Measurements from ENCODE around the gene AFAP1. TPM values are rescaled to one million over a fixed set of nuclear protein-coding genes. Genes with fewer than 3 reads are reported as not detected.

AFAP1 gene
- total RNA-seq, 2 experiments from 2014 or later = 7.1 to 7.9 TPM

- Mint-ChIP-seq H3K27ac (no peak overlapping the region), H3K27me3 (no peaks in the 10 kb centered on the region), H3K36me3 (ENCODE audit: low read depth) (peaks cover 5% of the 10 kb centered on the region), H3K4me3 (no peak overlapping the region), H3K4me1 (peaks cover 21% of the 10 kb centered on the region), H3K9me3 (no peaks in the 10 kb centered on the region)
- ChIA-PET CTCF (interaction anchor here (0.6 to 2.1 kb wide), 12 partner anchors 10 to 40 kb away, joined by 3 to 8 read pairs (median 3); no protein-coding TSS in a partner anchor), POLR2A (no interaction called here)
- DNase-seq = peak; percentile 65
Measured at GRCh38 chr4:7843831-7844593, 95.6 kb downstream of the AFAP1 start.

- no peaks in the 10 kb centered on the region for H3K9me3 Mint-ChIP-seq
- CTCF ChIA-PET = interaction anchor here (0.9 to 2.1 kb wide), 4 partner anchors 9 to 143 kb away, joined by 3 to 8 read pairs (median 4); no protein-coding TSS in a partner anchor
- H3K4me1 Mint-ChIP-seq = peaks cover 16% of the 10 kb centered on the region
- no peak overlapping the region for H3K27ac Mint-ChIP-seq
- POLR2A ChIA-PET = no interaction called here
- no peak for DNase-seq
- H3K4me3 Mint-ChIP-seq = no peak overlapping the region
- no peaks in the 10 kb centered on the region for H3K27me3 Mint-ChIP-seq
- peaks cover 3% of the 10 kb centered on the region for H3K36me3 Mint-ChIP-seq (ENCODE audit: low read depth)
Measured at GRCh38 chr4:7842384-7843279, 97.0 kb downstream of the AFAP1 start.

GRCh38 chr4:7841894-7842293 lies 97.8 kb downstream of the AFAP1 start:
- no peaks in the 10 kb centered on the region for H3K27me3 Mint-ChIP-seq
- no peak for DNase-seq
- POLR2A ChIA-PET = no interaction called here

GRCh38 chr4:7841071-7841470 lies 98.6 kb downstream of the AFAP1 start:
- peaks cover 6% of the 10 kb centered on the region for H3K36me3 Mint-ChIP-seq (ENCODE audit: low read depth)
- H3K4me1 Mint-ChIP-seq = peaks cover 18% of the 10 kb centered on the region
- H3K27ac Mint-ChIP-seq = no peak overlapping the region
- ChIA-PET POLR2A (no interaction called here), CTCF (no interaction called here)
- no peaks in the 10 kb centered on the region for H3K9me3 Mint-ChIP-seq
- H3K27me3 Mint-ChIP-seq = no peaks in the 10 kb centered on the region
- no peak for DNase-seq
- H3K4me3 Mint-ChIP-seq = no peak overlapping the region

More at GRCh38 chr4:7841894-7842293, 97.8 kb downstream of the AFAP1 start:
- no peak overlapping the region for H3K4me3 Mint-ChIP-seq
- H3K4me1 Mint-ChIP-seq = peaks cover 18% of the 10 kb centered on the region
- no peaks in the 10 kb centered on the region for H3K9me3 Mint-ChIP-seq
- H3K36me3 Mint-ChIP-seq (ENCODE audit: low read depth) = peaks cover 6% of the 10 kb centered on the region
- CTCF ChIA-PET = no interaction called here
- H3K27ac Mint-ChIP-seq = no peak overlapping the region

GRCh38 chr4:7839856-7840255 lies 99.8 kb downstream of the AFAP1 start:
- CTCF ChIA-PET = no interaction called here

GRCh38 chr4:7838136-7838782 lies 101.4 kb downstream of the AFAP1 start:
- Mint-ChIP-seq H3K4me3 (no peak overlapping the region), H3K27me3 (no peaks in the 10 kb centered on the region), H3K4me1 (peaks cover 3% of the 10 kb centered on the region), H3K27ac (no peak overlapping the region), H3K9me3 (no peaks in the 10 kb centered on the region), H3K36me3 (ENCODE audit: low read depth) (peaks cover 10% of the 10 kb centered on the region)
- CTCF ChIA-PET = interaction anchor here (0.9 to 1.0 kb wide), 2 partner anchors 10 to 16 kb away, joined by 3 read pairs; no protein-coding TSS in a partner anchor
- DNase-seq = no peak
- POLR2A ChIA-PET = no interaction called here

More at GRCh38 chr4:7839856-7840255, 99.8 kb downstream of the AFAP1 start:
- Mint-ChIP-seq H3K9me3 (no peaks in the 10 kb centered on the region), H3K27ac (no peak overlapping the region), H3K27me3 (no peaks in the 10 kb centered on the region), H3K4me3 (no peak overlapping the region), H3K4me1 (peaks cover 15% of the 10 kb centered on the region), H3K36me3 (ENCODE audit: low read depth) (peaks cover 6% of the 10 kb centered on the region)
- no peak for DNase-seq
- POLR2A ChIA-PET = no interaction called here

DNA sequence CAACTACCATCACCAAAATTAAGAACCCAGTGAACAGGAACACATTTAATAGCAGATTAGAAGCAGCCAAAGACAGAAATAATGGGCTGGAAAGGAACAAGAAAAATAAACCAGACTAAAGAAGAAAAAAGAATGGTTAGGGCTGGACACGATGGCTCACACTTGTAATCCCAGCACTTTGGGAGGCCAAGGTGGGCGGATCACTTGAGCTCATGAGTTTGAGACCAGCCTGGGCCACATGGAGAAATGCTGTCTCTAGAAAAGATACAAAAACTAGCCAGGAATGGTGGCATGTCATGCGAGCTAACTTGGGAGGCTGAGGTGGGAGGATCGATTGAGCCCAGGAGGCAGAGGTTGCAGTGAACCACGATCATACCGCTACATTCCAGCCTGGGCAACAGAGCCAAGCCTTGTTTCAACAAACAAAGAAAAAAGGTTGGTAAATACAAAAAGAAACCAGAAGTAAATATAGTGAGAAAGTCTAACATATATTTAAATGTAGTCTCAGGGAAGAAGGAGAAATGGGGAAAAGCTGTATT lies 102.0 kb downstream of the AFAP1 start:
- no peaks in the 10 kb centered on the region for H3K9me3 Mint-ChIP-seq
- no peak overlapping the region for H3K4me3 Mint-ChIP-seq
- peaks cover 8% of the 10 kb centered on the region for H3K36me3 Mint-ChIP-seq (ENCODE audit: low read depth)
- DNase-seq = no peak
- POLR2A ChIA-PET = interaction anchor here (0.5 kb wide), 1 partner anchor 29 kb away, joined by 3 read pairs; no protein-coding TSS in a partner anchor
- H3K4me1 Mint-ChIP-seq = peaks cover 3% of the 10 kb centered on the region
- CTCF ChIA-PET = interaction anchor here (1.0 kb wide), 1 partner anchor 17 kb away, joined by 3 read pairs; no protein-coding TSS in a partner anchor
- no peak overlapping the region for H3K27ac Mint-ChIP-seq
- H3K27me3 Mint-ChIP-seq = no peaks in the 10 kb centered on the region

GRCh38 chr4:7831858-7832730 lies 107.6 kb downstream of the AFAP1 start:
- Mint-ChIP-seq H3K4me1 (peaks cover 43% of the 10 kb centered on the region), H3K27ac (no peak overlapping the region), H3K9me3 (peaks cover 7% of the 10 kb centered on the region), H3K36me3 (ENCODE audit: low read depth) (peaks cover 14% of the 10 kb centered on the region), H3K27me3 (no peaks in the 10 kb centered on the region), H3K4me3 (no peak overlapping the region)
- CTCF ChIA-PET = interaction anchor here (0.6 to 2.5 kb wide), 6 partner anchors 11 to 1248 kb away, joined by 3 to 8 read pairs (median 4); no protein-coding TSS in a partner anchor
- DNase-seq = no peak
- POLR2A ChIA-PET = no interaction called here

- DNase-seq = no peak
- peaks cover 21% of the 10 kb centered on the region for H3K36me3 Mint-ChIP-seq (ENCODE audit: low read depth)
- peaks cover 50% of the 10 kb centered on the region for H3K4me1 Mint-ChIP-seq
- ChIA-PET CTCF (interaction anchor here (0.6 to 1.2 kb wide), 4 partner anchors 11 to 1247 kb away, joined by 3 to 5 read pairs (median 3); no protein-coding TSS in a partner anchor), POLR2A (no interaction called here)
- H3K9me3 Mint-ChIP-seq = peaks cover 10% of the 10 kb centered on the region
- no peaks in the 10 kb centered on the region for H3K27me3 Mint-ChIP-seq
- peak overlapping the region; percentile 19 for H3K4me3 Mint-ChIP-seq
- H3K27ac Mint-ChIP-seq = peak overlapping the region; percentile 38
Measured at GRCh38 chr4:7831330-7831729, 108.3 kb downstream of the AFAP1 start.

DNA sequence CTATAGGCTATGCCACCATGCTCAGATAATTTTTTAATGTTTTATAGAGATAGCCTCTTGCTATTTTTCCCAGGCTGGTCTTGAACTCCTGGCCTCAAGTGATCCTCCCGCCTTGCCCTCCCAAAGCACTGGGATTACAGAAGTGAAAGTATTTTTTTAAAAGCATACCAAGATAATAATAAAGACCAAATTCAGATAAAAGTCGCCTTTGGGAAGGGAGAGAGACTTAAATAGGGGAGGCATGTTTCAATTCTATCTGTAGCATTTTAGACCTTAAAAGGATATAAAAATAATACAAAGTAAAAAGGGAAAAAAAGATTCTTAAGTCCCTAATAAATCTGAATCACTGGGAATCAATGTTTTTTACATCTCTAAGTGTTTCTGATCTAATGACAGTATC lies 108.9 kb downstream of the AFAP1 start:
- Mint-ChIP-seq H3K9me3 (peaks cover 10% of the 10 kb centered on the region), H3K36me3 (ENCODE audit: low read depth) (peaks cover 23% of the 10 kb centered on the region), H3K27ac (no peak overlapping the region), H3K4me1 (peaks cover 52% of the 10 kb centered on the region), H3K27me3 (no peaks in the 10 kb centered on the region), H3K4me3 (no peak overlapping the region)
- CTCF ChIA-PET = interaction anchor here (1.2 kb wide), 1 partner anchor 13 kb away, joined by 3 read pairs; no protein-coding TSS in a partner anchor
- POLR2A ChIA-PET = no interaction called here
- DNase-seq = no peak

DNA sequence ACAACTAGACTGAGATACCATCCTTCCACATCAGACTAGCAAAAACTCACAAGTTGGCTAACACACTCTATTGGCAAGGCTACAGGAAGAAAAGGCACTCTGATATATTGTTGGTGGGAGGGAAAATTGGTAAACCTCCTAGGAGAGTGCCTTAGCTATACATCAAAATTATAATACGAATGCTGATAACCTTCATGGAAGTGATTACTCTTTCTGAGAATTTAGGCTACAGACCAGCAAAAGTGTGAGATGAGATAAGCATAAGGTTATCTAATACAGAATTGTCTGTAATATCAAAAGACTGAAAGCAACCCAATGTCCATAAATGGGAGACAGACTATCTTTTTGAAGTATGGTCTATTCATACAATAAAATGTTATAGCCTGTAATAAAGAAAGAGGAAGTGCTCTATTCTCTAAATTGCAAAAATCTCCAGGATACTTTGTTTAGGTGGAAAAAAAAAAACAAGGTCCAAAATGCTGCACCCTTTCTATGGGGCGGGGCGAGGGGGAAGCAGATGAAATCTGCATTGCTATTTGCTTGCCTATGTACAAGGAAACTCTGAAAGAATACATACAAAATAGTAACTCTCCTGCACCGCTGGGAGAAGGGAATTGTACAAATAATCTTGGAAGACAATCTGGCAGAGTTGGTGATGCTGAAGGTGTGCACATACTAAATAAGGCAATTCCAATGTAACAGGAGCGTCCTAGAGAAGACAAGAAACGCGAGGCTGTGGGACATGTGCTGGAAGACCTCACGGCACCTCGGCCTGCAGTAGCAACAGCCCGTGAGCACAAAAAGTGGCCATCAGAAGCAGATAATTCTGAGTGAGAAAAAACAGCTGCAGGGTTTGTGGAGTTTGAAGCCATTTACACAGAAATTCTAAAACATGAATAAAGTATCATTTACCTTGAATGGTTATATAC lies 109.7 kb downstream of the AFAP1 start:
- Mint-ChIP-seq H3K9me3 (peaks cover 10% of the 10 kb centered on the region), H3K4me3 (no peak overlapping the region), H3K27ac (no peak overlapping the region), H3K27me3 (no peaks in the 10 kb centered on the region), H3K36me3 (ENCODE audit: low read depth) (peaks cover 23% of the 10 kb centered on the region), H3K4me1 (peaks cover 52% of the 10 kb centered on the region)
- POLR2A ChIA-PET = no interaction called here
- no peak for DNase-seq
- CTCF ChIA-PET = no interaction called here

Measured in activated CD4-positive, alpha-beta T cell treated with anti-CD3 and anti-CD28 coated beads, Interleukin-2, amount 10 ng/mL, durations not matched to agents 7 days and 5 days (primary cell).